GM12878 (cell line): ENCODE data around the gene GIT1. TPM values are rescaled to one million over a fixed set of nuclear protein-coding genes. Genes with fewer than 3 reads are reported as not detected.

Experiments used
- ASH2L ChIP-seq: fragments of 300-600, 200-600 bp; sonication (generic); IDR thresholded peaks from 2 replicates; pipeline ENCODE4 v1.6.1; 2017; ENCODE audit warnings: low read depth, mild to moderate bottlenecking, borderline replicate concordance
- BRCA1 ChIP-seq: IDR thresholded peaks from 2 replicates; pipeline ENCODE4 v1.6.1; 2011; ENCODE audit warnings: low read depth, low read length, improper control_type of control experiment
- CBX5 ChIP-seq: sonication (generic); IDR thresholded peaks from 2 replicates; pipeline ENCODE4 v1.6.1; 2016; ENCODE audit warnings: low read depth, moderate library complexity, mild to moderate bottlenecking, inconsistent platforms
- CEBPB ChIP-seq, 2 experiments: fragments of 150-350 bp in 1 of 2; IDR thresholded peaks; 2 replicates each; pipeline ENCODE4 v1.6.1; 2012 to 2014; ENCODE audit warnings: low read depth in 2 of 2, low read length in 2 of 2, borderline replicate concordance in 1 of 2, inconsistent platforms in 1 of 2
- EGR1 ChIP-seq, 2 experiments: IDR thresholded peaks; 1 replicate in 1 of 2; 2 replicates in 1 of 2; pipeline ENCODE4 v1.6.1; 2011 to 2012; ENCODE audit warnings: low read depth in 2 of 2, low read length in 2 of 2, borderline replicate concordance in 1 of 2, mild to moderate bottlenecking in 1 of 2, moderate library complexity in 1 of 2
- GABPA ChIP-seq: IDR thresholded peaks from 2 replicates; pipeline ENCODE4 v1.6.1; 2014; ENCODE audit warnings: antibody characterized with exemption, low read depth, mild to moderate bottlenecking, inconsistent platforms
- JUNB ChIP-seq: IDR thresholded peaks from 2 replicates; pipeline ENCODE4 v1.6.1; 2016; ENCODE audit warnings: antibody characterized with exemption, mild to moderate bottlenecking
- KAT2A ChIP-seq: conservative IDR thresholded peaks from 2 replicates; pipeline ENCODE4 v1.6.1; 2011; ENCODE audit warnings: low read depth, low read length; ENCODE audit not compliant: control insufficient read depth
- MYB ChIP-seq: fragments of 150-350 bp; IDR thresholded peaks from 2 replicates; pipeline ENCODE4 v1.6.1; 2014; ENCODE audit warnings: mild to moderate bottlenecking, low read depth, low read length, borderline replicate concordance
- MYC ChIP-seq: IDR thresholded peaks from 2 replicates; pipeline ENCODE4 v1.6.1; 2011; ENCODE audit warnings: mild to moderate bottlenecking, low read length, moderate library complexity, inconsistent platforms; ENCODE audit not compliant: insufficient read depth, insufficient replicate concordance, insufficient read length, severe bottlenecking
- NFYB ChIP-seq: IDR thresholded peaks from 2 replicates; pipeline ENCODE4 v1.6.1; 2011; ENCODE audit warnings: low read depth, mild to moderate bottlenecking, low read length, improper control_type of control experiment, moderate library complexity; ENCODE audit not compliant: insufficient read depth
- NR2C1 ChIP-seq: fragments of 450-650 bp; IDR thresholded peaks from 2 replicates; pipeline ENCODE4 v1.6.1; 2017; ENCODE audit warnings: antibody characterized with exemption, mild to moderate bottlenecking, moderate library complexity
- PAX8 ChIP-seq: fragments of 450-650 bp; IDR thresholded peaks from 2 replicates; pipeline ENCODE4 v1.6.1; 2017; ENCODE audit warnings: mild to moderate bottlenecking, moderate library complexity
- POLR2A ChIP-seq: IDR thresholded peaks from 2 replicates; pipeline ENCODE4 v1.6.1; 2011; ENCODE audit warnings: low read depth, mild to moderate bottlenecking, low read length
- POU2F2 ChIP-seq: IDR thresholded peaks from 3 replicates; pipeline ENCODE4 v1.6.1; 2011; ENCODE audit warnings: low read depth, mild to moderate bottlenecking, low read length, borderline replicate concordance
- RAD51 ChIP-seq: fragments of 450-650 bp; IDR thresholded peaks from 2 replicates; pipeline ENCODE4 v1.6.1; 2016; ENCODE audit warnings: moderate library complexity, mild to moderate bottlenecking, inconsistent platforms
- RFX5 ChIP-seq: IDR thresholded peaks from 2 replicates; pipeline ENCODE4 v1.6.1; 2011; ENCODE audit warnings: low read depth, low read length, improper control_type of control experiment
- SIN3A ChIP-seq: IDR thresholded peaks from 2 replicates; pipeline ENCODE4 v1.6.1; 2012; ENCODE audit warnings: low read depth, low read length, improper control_type of control experiment
- SMAD5 ChIP-seq: IDR thresholded peaks from 2 replicates; pipeline ENCODE4 v1.6.1; 2016; ENCODE audit warnings: antibody characterized with exemption, low read depth
- SUPT20H ChIP-seq: IDR thresholded peaks from 2 replicates; pipeline ENCODE4 v1.6.1; 2011; ENCODE audit warnings: low read depth, mild to moderate bottlenecking, low read length, moderate library complexity, borderline replicate concordance; ENCODE audit not compliant: control insufficient read depth
- TAF1 ChIP-seq: IDR thresholded peaks from 2 replicates; pipeline ENCODE4 v1.6.1; 2011; ENCODE audit warnings: mild to moderate bottlenecking, low read depth, low read length, borderline replicate concordance
- TCF12 ChIP-seq: IDR thresholded peaks from 2 replicates; pipeline ENCODE4 v1.6.1; 2011; ENCODE audit warnings: low read depth, mild to moderate bottlenecking, low read length
- ZNF384 ChIP-seq: IDR thresholded peaks from 2 replicates; pipeline ENCODE4 v1.6.1; 2012; ENCODE audit warnings: low read depth, mild to moderate bottlenecking, low read length, improper control_type of control experiment, borderline replicate concordance
- ZNF622 ChIP-seq: fragments of 450-650 bp; IDR thresholded peaks from 2 replicates; pipeline ENCODE4 v1.6.1; 2017; ENCODE audit warnings: mild to moderate bottlenecking, inconsistent platforms
- polyA plus RNA-seq, 11 experiments: library from polyadenylated mRNA; depleted of rRNA in 4 of 11; unstranded in 6 of 11; stranded (reverse) in 5 of 11; fragments of >200 nt; fragmentation: Nextera tagmentation in 4 of 11; fragmentation: Illumina TruSeq in 1 of 11; extraction: Ambion mirVana in 4 of 11; extraction: Trizol in 1 of 11; gene quantifications; 1 replicate in 1 of 11; 2 replicates in 10 of 11; pipeline versions ENCODE4 v1.2.1 to v1.2.3, GENCODE V29; 2011 to 2016; ENCODE audit warnings: inconsistent platforms in 2 of 11, missing spikeins in 2 of 11, low read depth in 1 of 11
- total RNA-seq, 4 experiments: library from RNA; depleted of rRNA in 3 of 4; stranded (reverse); fragments of >200 nt in 3 of 4; fragmentation: Illumina TruSeq in 1 of 4; extraction: Trizol in 1 of 4; gene quantifications; 2 replicates each; pipeline versions ENCODE4 v1.2.1 to v1.2.3, GENCODE V29; 2013 to 2021
- TF ChIP-seq, protein P1 (sequence below): IDR thresholded peaks from 2 replicates; pipeline ENCODE4 v1.6.1; 2011; ENCODE audit warnings: borderline replicate concordance, low read depth, mild to moderate bottlenecking, moderate library complexity, mixed read lengths, low read length; ENCODE audit not compliant: insufficient read depth; ENCODE audit errors: extremely low read length
- TF ChIP-seq, protein P2 (sequence below): IDR thresholded peaks from 2 replicates; pipeline ENCODE4 v1.6.1; 2012; ENCODE audit warnings: low read depth, low read length, improper control_type of control experiment
- TF ChIP-seq, protein P3 (sequence below): fragments of 450-650 bp; IDR thresholded peaks from 2 replicates; pipeline ENCODE4 v1.6.1; 2017; ENCODE audit warnings: mild to moderate bottlenecking, moderate library complexity

GIT1 gene
- total and polyA plus RNA-seq, 10 of the 15 experiments (the other 5 are each of a cell fraction or from before 2014, with no cell fraction given) = 0.24 to 45.3 (median 20.9) TPM

DNA sequence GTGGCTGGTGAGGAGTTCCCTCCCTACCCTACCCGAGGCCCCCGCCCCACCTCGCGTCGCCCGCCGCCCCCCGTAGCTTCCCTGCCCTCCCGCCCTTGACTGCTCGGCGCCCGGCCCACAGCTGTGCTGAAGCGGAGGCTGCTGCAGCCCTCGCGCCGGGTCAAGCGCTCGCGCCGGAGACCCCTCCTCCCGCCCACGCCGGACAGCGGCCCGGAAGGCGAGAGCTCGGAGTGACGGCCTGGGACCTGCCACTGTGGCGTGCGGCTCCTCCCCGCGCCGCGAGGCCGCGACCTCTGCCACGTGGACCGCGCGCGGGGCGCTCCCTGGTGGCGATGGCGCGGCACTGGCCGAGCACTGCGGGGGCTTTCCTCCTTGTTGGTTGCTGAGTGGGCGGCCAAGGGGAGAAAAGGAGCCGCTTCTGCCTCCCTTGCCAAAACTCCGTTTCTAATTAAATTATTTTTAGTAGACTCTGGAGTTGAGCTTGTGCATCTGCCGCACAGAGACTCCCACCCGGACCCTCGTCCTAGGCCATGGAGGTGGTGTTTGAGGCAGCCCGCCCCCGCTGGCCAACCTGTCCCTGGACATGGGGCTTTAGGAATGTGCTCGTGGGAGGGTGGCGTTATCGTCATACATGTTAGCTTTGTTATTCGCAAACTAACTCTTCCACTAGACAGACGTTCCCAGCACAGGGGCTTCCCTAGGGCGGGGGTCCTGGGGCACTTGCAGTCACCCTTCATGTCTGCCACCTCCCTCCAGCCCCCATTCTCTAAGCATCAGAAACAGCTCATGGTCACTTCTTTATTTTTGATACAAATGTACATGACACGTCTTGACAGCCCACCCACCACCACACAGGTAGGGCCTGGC lies 16.5 kb downstream of the GIT1 start (continued):
- TF ChIP-seq JUNB (no peak), NFYB (no peak), SUPT20H (no peak), GABPA (no peak), POU2F2 (no peak), ASH2L (no peak), BRCA1 (no peak), TCF12 (no peak), POLR2A (no peak; the same call in 1 of the 2 replicates), KAT2A (no peak), EGR1 (IDR thresholded peaks at IDR 0.05; ENCODE audit: borderline replicate concordance in 1 of 2, low read depth in 2 of 2, low read length in 2 of 2) (peak in 1 of 2 experiments; percentile 70; a peak in 2 of 3 replicates), TAF1 (no peak), ZNF384 (no peak), RFX5 (no peak), PAX8 (no peak), SMAD5 (no peak), NR2C1 (peak; percentile 77), SIN3A (no peak), CBX5 (no peak), MYC (peak; percentile 48), RAD51 (no peak), ZNF622 (no peak), MYB (no peak), CEBPB (IDR thresholded peaks at IDR 0.05; ENCODE audit: borderline replicate concordance in 1 of 2, low read depth in 2 of 2, low read length in 2 of 2) (no peak)
- TF ChIP-seq, protein P1, sequence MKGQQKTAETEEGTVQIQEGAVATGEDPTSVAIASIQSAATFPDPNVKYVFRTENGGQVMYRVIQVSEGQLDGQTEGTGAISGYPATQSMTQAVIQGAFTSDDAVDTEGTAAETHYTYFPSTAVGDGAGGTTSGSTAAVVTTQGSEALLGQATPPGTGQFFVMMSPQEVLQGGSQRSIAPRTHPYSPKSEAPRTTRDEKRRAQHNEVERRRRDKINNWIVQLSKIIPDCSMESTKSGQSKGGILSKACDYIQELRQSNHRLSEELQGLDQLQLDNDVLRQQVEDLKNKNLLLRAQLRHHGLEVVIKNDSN = peak; percentile 50
- TF ChIP-seq, protein P2, sequence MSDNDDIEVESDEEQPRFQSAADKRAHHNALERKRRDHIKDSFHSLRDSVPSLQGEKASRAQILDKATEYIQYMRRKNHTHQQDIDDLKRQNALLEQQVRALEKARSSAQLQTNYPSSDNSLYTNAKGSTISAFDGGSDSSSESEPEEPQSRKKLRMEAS = peak; percentile 87
- TF ChIP-seq, protein P3, sequence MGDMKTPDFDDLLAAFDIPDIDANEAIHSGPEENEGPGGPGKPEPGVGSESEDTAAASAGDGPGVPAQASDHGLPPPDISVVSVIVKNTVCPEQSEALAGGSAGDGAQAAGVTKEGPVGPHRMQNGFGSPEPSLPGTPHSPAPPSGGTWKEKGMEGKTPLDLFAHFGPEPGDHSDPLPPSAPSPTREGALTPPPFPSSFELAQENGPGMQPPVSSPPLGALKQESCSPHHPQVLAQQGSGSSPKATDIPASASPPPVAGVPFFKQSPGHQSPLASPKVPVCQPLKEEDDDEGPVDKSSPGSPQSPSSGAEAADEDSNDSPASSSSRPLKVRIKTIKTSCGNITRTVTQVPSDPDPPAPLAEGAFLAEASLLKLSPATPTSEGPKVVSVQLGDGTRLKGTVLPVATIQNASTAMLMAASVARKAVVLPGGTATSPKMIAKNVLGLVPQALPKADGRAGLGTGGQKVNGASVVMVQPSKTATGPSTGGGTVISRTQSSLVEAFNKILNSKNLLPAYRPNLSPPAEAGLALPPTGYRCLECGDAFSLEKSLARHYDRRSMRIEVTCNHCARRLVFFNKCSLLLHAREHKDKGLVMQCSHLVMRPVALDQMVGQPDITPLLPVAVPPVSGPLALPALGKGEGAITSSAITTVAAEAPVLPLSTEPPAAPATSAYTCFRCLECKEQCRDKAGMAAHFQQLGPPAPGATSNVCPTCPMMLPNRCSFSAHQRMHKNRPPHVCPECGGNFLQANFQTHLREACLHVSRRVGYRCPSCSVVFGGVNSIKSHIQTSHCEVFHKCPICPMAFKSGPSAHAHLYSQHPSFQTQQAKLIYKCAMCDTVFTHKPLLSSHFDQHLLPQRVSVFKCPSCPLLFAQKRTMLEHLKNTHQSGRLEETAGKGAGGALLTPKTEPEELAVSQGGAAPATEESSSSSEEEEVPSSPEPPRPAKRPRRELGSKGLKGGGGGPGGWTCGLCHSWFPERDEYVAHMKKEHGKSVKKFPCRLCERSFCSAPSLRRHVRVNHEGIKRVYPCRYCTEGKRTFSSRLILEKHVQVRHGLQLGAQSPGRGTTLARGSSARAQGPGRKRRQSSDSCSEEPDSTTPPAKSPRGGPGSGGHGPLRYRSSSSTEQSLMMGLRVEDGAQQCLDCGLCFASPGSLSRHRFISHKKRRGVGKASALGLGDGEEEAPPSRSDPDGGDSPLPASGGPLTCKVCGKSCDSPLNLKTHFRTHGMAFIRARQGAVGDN = peak; percentile 84
